Bone marrow (tissue), 2 donors: Measurements from ENCODE around the gene CORO7.

Experiments used
- DNase-seq, 2 donors: peaks; one replicate each; lab custom pipeline; 2025; lab: John Stamatoyannopoulos, UW

The CORO7 gene

DNA sequence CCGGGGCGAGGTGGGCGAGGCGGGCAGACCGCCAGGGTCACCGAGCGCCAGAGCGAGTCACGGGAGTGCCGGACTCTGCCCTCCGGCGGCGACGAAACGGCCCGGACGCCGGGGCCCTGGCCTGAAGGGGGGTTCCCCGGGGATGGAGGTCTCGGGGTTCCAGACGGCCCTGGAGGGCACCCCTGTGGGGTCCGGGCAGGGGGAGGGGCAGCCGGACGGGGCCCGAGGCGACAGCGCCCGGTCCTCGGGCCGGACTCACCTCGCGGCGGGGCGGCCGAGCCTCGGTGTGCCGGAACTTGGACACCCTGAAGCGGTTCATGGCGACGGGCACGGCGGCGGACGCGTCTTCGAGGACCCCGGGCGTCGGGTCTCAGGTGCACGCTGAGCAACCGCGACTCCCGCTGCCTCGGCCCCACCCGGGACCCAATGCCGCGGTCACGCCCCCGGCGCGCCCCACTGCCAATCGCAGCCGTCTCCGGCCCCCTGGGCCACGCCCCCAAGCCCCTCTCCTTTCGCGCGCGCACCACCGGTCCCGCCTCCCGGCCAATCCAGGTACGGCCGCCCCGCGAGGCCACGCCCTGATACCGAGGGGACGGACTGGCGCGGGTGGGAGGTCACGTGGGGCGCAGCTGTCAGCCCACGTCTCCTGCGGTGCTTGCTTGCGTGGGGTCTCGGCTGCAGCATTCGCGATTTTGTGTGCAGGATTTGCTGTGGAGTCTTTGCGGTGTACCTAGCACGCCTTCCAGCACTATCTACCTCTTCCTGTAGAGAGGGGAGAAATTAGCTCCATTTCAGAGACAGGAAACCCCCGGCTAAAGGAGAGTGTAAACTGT, at the start of gene CORO7:
TSS of gene CORO7 (minus strand) at position 397 of the 833 bp plus-strand sequence. CDS start at position 319, 78 bp downstream.
- peak; percentile 80 to 85 for DNase-seq

DNA sequence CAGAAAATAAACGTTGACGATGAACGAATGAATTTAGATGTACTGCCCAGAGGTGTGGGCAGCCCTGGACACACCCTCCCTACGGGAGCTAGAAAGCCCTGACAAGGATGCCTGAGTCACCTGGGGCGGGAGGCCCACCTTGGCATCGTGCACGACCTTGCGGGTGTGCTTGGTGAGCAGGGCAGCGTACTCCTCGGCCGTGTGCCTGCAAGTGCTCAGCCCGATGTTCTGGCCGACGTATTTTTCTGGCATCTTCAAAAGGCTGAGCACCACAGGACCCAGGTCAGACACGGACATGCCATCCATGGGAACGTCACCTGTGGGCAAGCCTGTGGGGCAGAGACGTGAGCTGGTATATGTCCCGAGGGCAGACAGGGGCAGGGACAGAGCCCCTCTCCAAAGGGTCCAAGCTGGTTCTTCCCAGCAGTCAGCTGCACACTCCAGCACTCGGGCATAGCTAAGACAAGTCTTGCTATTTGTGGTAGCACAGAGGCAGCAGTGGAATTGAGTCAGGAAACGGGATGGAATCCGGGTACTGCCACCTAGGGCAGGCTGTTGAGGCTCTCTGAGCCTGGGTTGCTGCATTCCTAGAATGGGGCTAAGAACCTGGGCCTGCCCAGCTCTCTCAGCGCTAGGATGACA, 47.2 kb upstream of the CORO7 start:
- no peak for DNase-seq

DNA sequence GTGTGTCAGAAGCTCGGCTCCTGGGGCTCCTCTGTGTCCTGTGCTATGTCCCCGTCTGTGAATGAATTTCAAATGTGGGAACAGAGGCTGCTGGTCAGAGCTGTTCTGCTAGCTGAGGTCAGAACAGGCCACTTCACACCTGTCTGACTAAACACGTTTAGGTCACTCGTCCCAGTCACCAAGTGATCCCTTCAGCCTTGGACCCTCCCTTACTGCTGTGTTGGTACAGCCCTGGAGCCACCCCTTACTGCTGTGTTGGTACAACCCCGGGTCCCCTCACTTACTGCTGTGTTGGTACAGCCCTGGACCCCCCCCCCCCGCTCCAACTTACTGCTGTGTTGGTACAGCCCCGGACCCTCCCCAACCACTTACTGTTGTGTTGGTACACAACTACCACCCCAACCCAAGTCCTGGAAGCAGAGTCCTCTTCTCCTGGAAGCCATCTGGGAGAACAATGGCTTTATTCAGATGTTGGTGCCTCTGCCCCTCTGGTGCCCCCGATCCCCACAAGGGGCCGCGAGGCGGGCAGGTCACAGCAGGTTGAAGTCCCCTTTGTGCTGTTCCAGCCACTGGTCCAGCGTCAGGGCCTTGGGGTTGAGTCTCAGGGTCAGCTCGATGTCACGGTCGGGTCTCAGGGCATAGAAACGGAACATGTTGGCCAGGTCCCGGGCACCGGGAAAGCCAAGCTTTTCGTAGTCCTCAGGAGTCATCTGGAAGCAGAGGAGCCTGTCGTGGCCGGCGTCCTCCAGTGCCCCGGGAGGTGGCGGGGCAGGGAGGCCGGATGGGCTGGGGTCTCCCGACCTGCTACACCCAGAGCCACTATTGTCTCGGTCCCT, 45.1 kb upstream of the CORO7 start:
- no peak for DNase-seq

DNA sequence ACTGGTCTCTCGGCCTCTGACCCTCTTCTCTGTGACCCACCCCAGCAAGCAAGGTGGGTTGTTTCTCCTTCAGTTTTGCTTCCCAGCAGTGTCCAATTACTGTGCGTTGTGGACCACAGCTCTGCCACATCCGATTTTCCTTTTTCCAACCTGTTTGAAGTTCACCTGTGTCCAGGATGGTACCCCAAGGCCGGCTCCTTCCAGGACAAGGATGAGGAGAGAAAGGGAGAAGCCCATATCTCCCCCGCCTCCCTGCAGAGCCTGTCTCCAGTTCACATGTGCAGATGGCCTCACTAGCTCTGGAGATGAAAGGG, 44.5 kb upstream of the CORO7 start:
- no peak for DNase-seq

DNA sequence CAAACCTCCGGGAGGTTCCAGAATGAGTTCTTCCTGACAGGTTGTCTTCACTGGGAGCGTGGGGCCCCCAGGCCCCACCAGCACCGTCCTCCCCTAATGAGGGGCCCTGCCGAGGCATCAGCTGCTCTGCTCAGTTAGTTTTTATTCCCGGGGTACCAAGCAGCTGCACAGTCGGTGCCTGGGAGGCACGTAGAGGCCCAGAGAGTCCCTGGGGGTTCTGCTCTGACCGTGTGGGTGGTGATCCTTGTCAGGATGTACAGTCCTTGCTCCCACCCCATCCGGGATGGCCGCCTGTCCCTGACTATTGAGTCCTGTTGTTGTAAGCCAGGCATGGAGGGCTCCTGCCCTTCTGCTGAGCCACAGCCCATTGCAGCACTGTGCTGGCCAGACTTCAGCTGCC, 39.6 kb upstream of the CORO7 start:
- DNase-seq, result no peak

DNA sequence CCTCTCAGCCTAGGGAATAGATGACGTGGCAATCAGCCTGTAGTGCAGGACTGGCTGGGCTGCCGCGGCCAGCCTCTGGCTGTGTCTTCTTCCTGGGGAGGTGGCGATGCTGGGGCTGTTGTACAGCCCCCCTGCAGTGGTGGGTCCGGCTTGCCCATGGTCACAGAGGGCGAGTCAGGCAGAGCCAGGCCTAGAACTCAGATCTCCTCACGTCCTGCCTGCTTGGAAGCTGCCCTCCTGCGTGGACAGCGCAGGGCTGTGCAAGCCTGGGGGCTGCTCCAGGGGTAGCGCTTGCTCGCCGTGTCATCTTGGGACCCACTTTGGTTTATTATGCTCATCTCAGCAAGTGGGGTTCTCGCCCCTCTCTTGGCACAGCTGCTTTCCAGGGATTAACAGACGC, 38.7 kb upstream of the CORO7 start:
- DNase-seq, result no peak

DNA sequence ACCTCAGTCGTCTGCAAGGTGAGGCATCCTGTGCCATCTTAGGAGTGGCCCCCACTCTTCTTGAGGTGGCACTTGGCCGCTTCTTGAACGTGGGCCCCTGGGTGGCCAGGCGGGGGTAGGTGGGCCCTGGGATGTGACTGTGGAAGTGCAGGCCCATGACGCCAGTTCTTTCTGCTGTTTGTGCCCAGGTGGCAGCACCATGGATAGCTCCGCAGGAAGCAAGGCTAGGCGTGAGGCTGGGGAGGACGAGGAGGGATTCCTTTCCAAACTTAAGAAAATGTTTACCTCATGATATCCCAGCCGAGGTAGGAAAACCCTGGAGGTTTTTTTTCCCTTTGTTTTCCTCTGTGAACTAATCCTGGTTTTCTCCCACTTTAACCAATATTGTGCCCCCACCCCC, 38.2 kb upstream of the CORO7 start:
- DNase-seq, result no peak

DNA sequence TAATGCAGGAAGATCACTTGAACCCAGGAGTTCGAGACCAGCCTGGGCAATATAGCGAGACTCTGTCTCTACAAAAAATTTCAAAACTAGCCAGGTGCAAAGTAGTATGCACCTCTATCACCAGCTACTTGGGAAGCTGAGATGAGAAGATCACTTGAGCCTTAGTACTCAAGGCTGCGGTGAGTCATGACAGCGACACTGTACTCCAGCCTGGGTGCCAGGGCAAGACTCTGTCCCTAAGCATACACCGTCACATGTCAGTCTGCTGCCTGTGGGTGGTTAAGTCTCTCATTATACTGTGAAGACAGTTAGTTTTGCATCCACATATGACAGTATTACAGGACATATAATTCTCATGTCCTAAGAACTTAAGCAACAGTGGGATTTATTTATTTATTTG, 36.3 kb upstream of the CORO7 start:
- no peak for DNase-seq

DNA sequence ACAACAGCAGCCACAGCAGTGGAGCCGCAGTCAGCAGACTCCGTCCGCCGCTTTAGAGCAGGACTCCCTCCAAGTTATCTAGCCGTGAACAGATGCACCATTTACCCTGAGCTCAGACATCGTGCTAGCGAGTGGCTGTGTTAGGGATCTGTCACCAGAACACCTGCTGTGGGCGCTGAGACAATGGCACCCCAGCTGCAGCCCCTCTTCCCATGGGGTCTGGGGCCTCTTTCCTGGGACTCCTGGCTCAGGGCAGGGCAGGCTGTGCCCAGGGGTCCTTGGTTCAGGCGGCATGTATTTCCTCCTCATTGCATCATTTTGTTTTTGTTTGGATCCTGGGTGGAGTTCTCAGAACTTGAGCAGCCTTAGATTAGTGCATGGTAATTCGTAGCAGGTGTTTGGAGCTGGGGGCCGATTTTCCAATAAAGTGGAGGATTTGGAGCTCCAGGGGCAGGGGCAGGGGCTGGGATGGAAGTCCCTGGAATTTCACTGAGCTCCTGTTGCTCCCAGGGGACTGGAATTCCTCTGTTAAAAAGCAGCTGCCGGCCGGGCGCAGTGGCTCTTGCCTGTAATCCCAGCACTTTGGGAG, 34.6 kb upstream of the CORO7 start:
- no peak for DNase-seq

DNA sequence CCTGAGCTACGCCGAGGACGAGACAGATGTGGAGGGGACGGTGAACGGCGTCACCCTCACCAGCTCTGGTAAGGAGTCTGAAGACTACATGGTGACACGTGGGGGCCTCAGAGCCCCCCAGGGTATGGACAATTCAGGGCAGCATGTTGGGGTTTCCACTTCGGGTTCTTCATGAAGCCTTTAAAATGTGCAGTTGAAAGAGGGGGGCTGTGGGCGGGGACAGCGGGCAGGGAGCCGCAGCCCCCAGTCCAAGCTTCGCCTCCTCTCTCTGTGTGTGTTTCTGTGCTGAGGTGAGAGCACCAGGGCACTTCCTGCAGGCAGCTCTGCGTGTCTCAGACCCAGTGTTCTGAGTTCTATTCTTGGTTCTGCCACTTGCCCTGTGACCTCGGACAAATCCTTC, 34.0 kb upstream of the CORO7 start:
- no peak for DNase-seq

DNA sequence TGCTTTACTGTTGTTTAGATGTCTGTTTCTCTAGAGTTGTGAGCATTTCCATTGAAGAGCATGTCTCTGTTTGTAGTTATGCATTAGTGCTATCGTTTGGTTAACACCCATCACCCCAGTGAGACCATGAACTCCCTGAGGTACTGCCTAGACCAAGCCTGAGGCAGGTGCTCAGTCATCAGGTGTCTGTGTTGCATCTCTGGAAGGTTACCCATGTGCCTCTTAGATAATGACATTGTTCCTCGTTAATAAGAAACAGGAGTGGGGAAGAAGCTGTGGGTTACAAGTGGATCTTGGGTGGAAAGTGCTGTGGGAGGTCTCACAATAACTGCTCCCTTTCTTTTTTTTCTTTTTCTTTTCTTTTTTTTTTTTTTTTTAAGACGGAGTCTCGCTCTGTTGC, 27.6 kb upstream of the CORO7 start:
- DNase-seq, result no peak

DNA sequence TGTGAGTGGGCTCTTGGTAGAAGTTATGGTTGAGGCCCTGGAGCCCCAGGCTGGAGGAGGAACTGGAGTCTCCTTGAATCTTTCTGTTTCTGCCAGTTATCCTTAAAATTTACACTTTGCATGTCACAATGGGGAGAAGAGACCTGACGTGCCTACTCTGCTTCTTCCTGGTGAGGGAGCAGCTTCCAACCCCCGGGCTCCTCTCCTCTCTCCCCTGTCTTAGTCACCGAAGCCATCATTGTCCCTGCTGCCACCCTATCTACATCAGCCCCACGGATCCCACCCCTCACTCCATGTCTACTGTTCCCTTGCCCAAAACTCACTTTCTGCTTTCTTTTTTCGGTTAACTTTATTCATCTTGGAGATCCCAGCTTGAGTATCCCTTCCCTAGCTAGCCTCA, 26.9 kb upstream of the CORO7 start:
- no peak for DNase-seq

DNA sequence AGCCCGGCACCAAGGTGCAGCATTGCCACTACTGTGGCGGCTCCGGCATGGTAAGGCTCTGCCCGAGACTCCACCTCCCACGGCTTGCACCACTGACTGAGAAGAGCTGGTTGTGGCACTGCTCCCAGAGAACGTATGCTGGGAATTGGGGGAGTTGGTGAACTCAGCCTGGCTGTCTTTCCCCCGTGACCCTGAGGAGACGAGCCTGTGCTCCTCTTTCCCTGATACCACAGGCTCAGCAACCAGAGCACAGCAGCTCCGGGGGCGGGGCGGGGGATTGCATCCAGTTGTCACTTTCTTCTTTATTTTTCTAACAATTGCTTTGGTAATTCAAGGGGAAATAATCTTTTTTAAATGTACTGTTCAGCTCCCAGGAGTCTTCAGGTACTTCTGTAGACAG, 26.0 kb upstream of the CORO7 start:
- DNase-seq, result no peak

DNA sequence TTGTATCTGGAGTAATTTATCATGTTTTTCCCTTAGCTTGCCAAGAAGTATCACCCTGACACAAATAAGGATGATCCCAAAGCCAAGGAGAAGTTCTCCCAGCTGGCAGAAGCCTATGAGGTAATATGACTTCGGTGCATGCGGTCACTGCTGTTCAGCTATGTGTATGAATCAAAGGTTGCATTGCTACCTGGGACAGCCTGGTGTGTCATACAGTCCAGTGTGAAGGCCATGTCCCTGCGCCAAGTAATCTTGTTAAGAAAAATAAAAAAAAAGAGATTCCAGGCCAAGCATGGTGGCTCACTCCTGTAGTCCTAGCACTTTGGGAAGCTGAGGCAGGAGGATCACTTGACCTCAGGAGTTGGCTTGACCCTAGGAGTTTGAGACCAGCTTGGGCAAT, 21.0 kb upstream of the CORO7 start:
- DNase-seq, result no peak

DNA sequence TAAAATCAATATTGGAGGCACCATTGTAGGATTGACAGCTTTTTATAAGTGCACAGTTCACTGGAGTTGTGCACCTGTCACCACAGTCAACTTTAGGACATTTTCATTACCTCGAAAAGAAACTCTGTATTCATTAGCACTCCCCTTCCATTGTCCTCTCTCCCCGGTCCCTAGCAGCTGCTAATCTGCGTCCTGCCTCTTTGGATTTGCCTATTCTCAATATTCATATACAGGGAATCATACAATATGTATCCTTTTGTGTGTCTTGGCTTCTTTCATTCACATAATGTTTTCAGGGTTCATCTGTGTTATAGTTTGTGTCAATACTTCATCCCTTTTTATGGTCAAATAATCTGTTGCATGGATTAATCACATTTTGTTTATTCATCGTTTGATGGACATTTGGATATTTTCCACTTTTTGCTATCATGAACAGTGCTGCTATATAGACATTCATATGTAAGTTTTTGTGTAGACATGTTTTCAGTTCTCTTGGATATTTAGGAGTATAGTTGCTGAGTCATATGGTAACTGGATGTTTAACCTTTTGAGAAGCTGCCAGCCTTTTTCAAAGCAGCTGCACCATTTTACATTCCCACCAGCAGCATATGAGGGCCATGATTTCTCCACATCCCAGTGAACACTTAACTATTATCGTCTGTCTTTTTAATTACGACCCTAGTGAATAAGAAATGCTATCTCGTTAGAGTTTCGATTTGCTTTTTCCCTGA, 19.1 kb upstream of the CORO7 start:
- DNase-seq, result no peak

DNA sequence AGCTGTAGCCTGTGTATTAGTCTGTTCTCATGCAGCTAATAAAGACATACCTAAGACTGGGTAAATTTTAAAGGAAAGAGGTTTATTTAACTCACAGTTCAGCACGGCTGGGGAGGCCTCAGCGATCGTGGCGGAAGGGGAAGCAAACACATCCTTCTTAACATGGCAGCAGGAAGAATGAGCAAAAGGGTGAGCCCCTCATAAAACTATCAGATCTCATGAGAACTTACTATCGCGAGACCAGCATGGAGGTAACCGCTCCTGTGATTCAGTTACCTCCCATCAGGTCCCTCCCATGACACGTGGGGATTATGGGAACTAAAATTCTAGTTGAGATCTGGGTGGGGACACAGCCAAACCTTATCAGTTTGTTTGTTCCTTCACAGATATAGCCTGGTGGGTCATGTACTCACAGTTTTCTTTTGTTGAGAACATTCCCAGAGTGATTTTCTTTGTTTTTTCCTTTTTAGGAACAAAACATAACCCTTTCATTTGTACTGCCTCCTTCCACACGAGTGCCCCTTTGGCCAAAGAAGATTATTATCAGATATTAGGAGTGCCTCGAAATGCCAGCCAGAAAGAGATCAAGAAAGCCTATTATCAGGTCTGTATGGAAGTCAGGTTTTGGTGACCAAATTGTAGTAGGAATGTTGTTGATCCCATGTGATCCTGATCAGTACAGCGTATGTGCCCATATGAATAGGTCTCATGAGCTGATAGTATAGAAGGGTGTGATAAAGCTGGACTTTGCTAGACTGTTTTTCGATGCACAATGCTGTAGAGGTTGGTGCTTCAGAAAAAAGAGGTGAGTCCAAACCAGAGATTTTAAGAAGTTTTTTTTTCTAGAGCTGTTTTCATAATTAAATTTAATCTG, 17.8 kb upstream of the CORO7 start:
- DNase-seq, result no peak

DNA sequence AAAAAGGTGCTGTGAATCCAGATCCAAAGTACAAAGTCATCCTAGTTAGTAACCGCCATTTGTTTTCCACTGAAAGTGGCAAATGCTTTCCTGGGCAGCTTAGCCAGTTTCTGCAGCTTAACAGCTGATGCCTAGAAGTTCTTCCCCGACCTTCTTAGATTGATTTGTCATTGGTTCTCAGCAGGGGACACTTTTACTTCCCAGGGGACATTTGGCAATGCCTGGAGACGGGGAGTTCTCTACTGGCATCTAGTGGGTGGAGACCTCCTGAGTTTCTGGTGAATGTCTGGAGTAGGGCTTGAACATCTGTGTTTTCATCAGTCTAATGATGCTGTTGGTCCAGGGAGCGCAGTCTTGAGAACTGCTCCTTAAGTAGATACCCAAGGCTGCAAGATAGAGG, 16.8 kb upstream of the CORO7 start:
- no peak for DNase-seq

DNA sequence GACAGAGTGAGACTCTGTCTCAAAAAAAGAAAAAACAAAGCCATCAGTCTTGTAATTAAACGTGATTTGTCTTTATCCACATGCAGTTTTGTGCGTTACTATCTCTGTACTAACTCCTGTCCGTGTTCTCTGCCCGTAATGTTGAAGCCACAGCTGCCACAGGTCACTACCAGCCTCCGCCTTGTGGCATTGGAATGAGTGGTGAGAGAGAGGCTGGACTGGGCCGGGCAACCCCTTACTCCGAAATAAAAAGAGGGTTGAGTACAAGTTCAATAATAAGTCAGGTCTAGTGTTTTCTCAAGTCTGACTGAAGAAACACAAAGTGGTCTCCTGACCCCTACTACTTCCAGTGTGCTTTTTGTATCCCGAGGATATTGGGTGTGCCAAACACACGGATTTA, 14.6 kb upstream of the CORO7 start:
- DNase-seq, result no peak

DNA sequence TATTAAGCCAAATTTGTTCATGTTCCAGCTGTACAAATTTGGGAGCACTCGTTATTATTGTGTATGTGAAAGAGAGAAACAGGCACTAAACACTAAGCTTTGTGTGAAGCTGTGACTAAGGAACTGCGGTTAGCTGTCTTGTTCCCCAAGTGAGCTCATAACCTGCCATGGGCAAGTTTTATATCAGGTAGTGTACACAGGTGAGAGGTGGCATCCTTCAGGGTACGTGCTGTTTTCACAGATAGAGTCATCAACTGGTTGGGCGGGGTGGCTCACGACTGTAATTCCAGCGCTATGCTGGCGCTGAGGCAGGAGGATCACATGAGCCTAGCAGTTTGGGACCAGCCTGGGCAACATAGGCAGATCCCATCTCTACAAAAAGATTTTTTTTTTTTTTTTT, 12.1 kb upstream of the CORO7 start:
- no peak for DNase-seq

DNA sequence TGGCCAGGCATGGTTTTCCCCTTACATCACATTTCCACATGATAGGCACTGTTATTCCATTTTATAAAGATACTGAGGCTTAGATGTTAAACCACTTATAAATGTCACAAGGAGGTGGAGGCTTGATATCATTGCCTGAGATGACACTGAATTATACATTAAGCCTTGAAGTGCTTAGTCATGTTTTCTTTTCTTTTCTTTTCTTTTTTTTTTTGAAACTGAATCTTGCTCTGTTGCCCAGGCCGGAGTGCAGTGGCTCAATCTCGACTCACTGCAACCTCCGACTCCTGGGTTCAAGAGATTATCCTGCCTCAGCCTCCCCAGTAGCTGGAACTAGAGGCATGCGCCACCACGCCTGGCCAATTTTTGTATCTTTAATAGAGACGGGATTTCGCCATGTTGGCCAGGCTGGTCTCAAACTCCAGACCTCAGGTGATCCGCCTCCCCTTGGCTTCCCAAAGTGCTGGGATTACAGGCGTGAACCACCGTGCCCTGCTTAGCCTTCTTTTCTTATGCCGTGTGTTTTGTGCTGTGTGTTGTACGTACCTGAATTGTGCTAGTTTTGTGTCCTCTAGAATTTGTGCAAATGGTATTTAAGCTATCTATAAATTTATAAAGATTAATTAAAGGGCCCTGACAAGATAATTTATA, 10.5 kb upstream of the CORO7 start:
- no peak for DNase-seq
